OCI-LY3 (cell line): ENCODE data around the gene RAI1.
"Not testable (repeated sequence)": the region's sequence is repeated elsewhere in the genome, so short reads cannot be mapped to it uniquely, and the experiment has no call there.

ENCODE experiments used
- CTCF ChIP-seq: fragments of 200-600, 300-600 bp; sonication (generic); IDR thresholded peaks from 2 replicates; pipeline ENCODE4 v1.5.1; 2014; ENCODE audit warnings: antibody characterized with exemption, low read length, low read depth
- EZH2phosphoT487 ChIP-seq: fragments of 200-600 bp; shearing (Covaris generic); IDR thresholded peaks from 2 replicates; pipeline ENCODE4 v1.6.1; 2018; ENCODE audit warnings: antibody characterized with exemption, mixed run types, low read depth

DNA sequence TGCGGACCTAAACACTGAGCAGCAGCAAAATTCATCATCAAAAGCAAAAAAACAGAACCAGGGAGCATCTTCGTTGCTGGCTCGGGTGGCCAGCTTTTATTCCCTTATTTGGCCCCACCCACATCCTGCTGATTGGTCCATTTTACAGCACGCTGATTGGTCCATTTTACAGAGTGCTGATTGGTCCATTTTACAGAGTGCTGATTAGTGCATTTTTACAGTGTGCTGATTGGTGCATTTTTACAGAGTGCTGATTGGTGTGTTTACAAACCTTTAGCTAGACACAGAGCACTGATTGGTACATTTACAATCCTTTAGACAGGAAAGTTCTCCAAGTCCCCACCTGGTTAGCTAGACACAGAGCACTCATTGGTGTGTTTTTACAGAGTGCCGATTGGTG, 48.6 kb upstream of the RAI1 start:
- not testable (repeated sequence) for TF ChIP-seq EZH2phosphoT487, CTCF
